Natural killer cell (primary cell): ENCODE results near the gene AZU1. TPM values are rescaled to one million over a fixed set of nuclear protein-coding genes. Genes with fewer than 3 reads are reported as not detected.
A peak's percentile ranks its signal among the peaks of the same experiment; 100 is the strongest.

ENCODE experiments used
- ATAC-seq, 3 donors: fragments of 150-1000 bp in 2 of 3; fragments of 200-7000 bp in 1 of 3; cut with Tn5 transposase; 1 replicate in 1 of 3; 2 replicates in 2 of 3; pipeline ENCODE4 v1.10.0; 2021; ENCODE audit warnings: mild to moderate bottlenecking in 2 of 3, moderate library complexity in 2 of 3
- DNase-seq, 2 donors: peaks; one replicate each; pipeline versions ENCODE4 v3.0.0 to v3.0.0-alpha.2; 2013 to 2021; ENCODE audit warnings: mixed read lengths in 1 of 2
- H3K27ac ChIP-seq: one replicate; pipeline ENCODE4 v1.5.1; 2013; ENCODE audit warnings: mild to moderate bottlenecking, low read length
- H3K27me3 ChIP-seq: one replicate; pipeline ENCODE4 v1.6.1; 2013; ENCODE audit warnings: low read length; ENCODE audit not compliant: control insufficient read depth, insufficient read depth
- H3K36me3 ChIP-seq: one replicate; pipeline ENCODE4 v1.6.1; 2013; ENCODE audit warnings: low read length; ENCODE audit not compliant: control insufficient read depth, insufficient read depth
- H3K4me1 ChIP-seq: one replicate; pipeline ENCODE4 v1.6.1; 2013; ENCODE audit warnings: low read length; ENCODE audit not compliant: control insufficient read depth, insufficient read depth
- H3K4me3 ChIP-seq: one replicate; pipeline ENCODE4 v1.5.1; 2013; ENCODE audit warnings: low read length
- H3K9me3 ChIP-seq: one replicate; pipeline ENCODE4 v1.6.1; 2013; ENCODE audit warnings: low read length; ENCODE audit not compliant: control insufficient read depth, insufficient read depth
- H3K27ac Mint-ChIP-seq, 2 donors: one replicate each; pipeline ENCODE4 v1.8.0; 2022; ENCODE audit warnings: mild to moderate bottlenecking in 2 of 2, mixed read lengths in 2 of 2, moderate library complexity in 1 of 2
- H3K27me3 Mint-ChIP-seq, 2 donors: one replicate each; pipeline ENCODE4 v1.8.0; 2022; ENCODE audit warnings: low read depth in 2 of 2, mixed read lengths in 2 of 2
- H3K36me3 Mint-ChIP-seq: one replicate; pipeline ENCODE4 v1.8.0; 2022; ENCODE audit warnings: mixed read lengths
- H3K4me1 Mint-ChIP-seq, 2 donors: one replicate each; pipeline ENCODE4 v1.8.0; 2022; ENCODE audit warnings: mixed read lengths in 2 of 2
- H3K4me3 Mint-ChIP-seq: one replicate; pipeline ENCODE4 v1.8.0; 2022; ENCODE audit warnings: mild to moderate bottlenecking, moderate library complexity, mixed read lengths
- H3K9me3 Mint-ChIP-seq, 2 donors: one replicate each; pipeline ENCODE4 v1.8.0; 2022; ENCODE audit warnings: mixed read lengths in 2 of 2
- CTCF ChIP-seq: fragments of 200-600 bp; IDR thresholded peaks from one replicate; pipeline ENCODE4 v1.8.0; 2022; ENCODE audit warnings: antibody characterized with exemption
- WGBS: methylation state at CpG from one replicate; pipeline ENCODE4 v1.1.7; 2013; ENCODE audit warnings: missing lambda C conversion rate; ENCODE audit not compliant: insufficient coverage; 5-methylcytosine and 5-hydroxymethylcytosine counted together
- intact Hi-C: fragments of 100-400 bp; cut with micrococcal nuclease; formaldehyde crosslinking; loops from one replicate; pipeline ENCODE4 v1.14.2; 2022
- total RNA-seq, 4 donors: library from RNA; stranded (reverse); fragments of 120-200 nt in 1 of 4; gene quantifications; one replicate each; pipeline versions ENCODE4 v1.2.3 to v1.2.4, GENCODE V29; 2013 to 2022

The AZU1 gene
- total RNA-seq, 3 donors from 2014 or later (not counting 1 experiment from before 2014, with no cell fraction given) = 0.87 to 2.5 (median 1.8) TPM

GRCh38 chr19:792306-792885 lies 35.2 kb upstream of the AZU1 start:
- Histone ChIP-seq H3K4me1 (peaks cover 12% of the 10 kb centered on the region), H3K9me3 (no peaks in the 10 kb centered on the region), H3K36me3 (no peaks in the 10 kb centered on the region), H3K27me3 (no peaks in the 10 kb centered on the region), H3K4me3 (no peak overlapping the region), H3K27ac (no peak overlapping the region)
- Mint-ChIP-seq H3K27me3 (no peaks in the 10 kb centered on the region), H3K27ac (no peak overlapping the region), H3K4me3 (no peak overlapping the region), H3K9me3 (no peaks in the 10 kb centered on the region), H3K4me1 (peaks cover 6 to 15% of the 10 kb centered on the region in 2 donors), H3K36me3 (no peaks in the 10 kb centered on the region)
- intact Hi-C loops = no loop called here
- 94% methylated on average over 15 of the region's 16 CpGs for WGBS
- TF ChIP-seq CTCF = no peak
- ATAC-seq (no peak), DNase-seq (no peak)

GRCh38 chr19:793806-794205 lies 33.8 kb upstream of the AZU1 start:
- ATAC-seq (no peak), DNase-seq (peak in 1 of 2 donors; percentile 11)
- WGBS = 97% methylated on average over 12 of the region's 12 CpGs
- H3K4me1 Mint-ChIP-seq = peaks cover 13 to 19% of the 10 kb centered on the region in 2 donors
- no peak overlapping the region for H3K27ac Mint-ChIP-seq
- no peaks in the 10 kb centered on the region for H3K36me3 Mint-ChIP-seq
- intact Hi-C loops = no loop called here
- Histone ChIP-seq H3K36me3 (no peaks in the 10 kb centered on the region), H3K9me3 (no peaks in the 10 kb centered on the region), H3K27ac (no peak overlapping the region), H3K4me3 (no peak overlapping the region), H3K4me1 (peaks cover 20% of the 10 kb centered on the region), H3K27me3 (no peaks in the 10 kb centered on the region)
- H3K9me3 Mint-ChIP-seq = no peaks in the 10 kb centered on the region
- no peak for TF ChIP-seq CTCF
- H3K4me3 Mint-ChIP-seq = peak overlapping the region; percentile 43
- no peaks in the 10 kb centered on the region for H3K27me3 Mint-ChIP-seq

GRCh38 chr19:795073-795611 lies 32.5 kb upstream of the AZU1 start:
- Histone ChIP-seq H3K9me3 (no peaks in the 10 kb centered on the region), H3K27ac (no peak overlapping the region), H3K4me1 (peaks cover 29% of the 10 kb centered on the region), H3K4me3 (no peak overlapping the region), H3K27me3 (no peaks in the 10 kb centered on the region), H3K36me3 (peaks cover 1% of the 10 kb centered on the region)
- peak in 1 of 2 donors; percentile 20 for DNase-seq
- no peaks in the 10 kb centered on the region for H3K27me3 Mint-ChIP-seq
- intact Hi-C loops = loop anchor here (5.0 kb wide), 1 partner anchor 133 kb away; the partner anchor contains the start of gene RNF126
- H3K27ac Mint-ChIP-seq = no peak overlapping the region
- peaks cover 26 to 27% of the 10 kb centered on the region in 2 donors for H3K4me1 Mint-ChIP-seq
- WGBS = 97% methylated on average over 28 of the region's 28 CpGs
- no peaks in the 10 kb centered on the region for H3K36me3 Mint-ChIP-seq
- no peak for TF ChIP-seq CTCF
- H3K4me3 Mint-ChIP-seq = no peak overlapping the region
- ATAC-seq = no peak
- no peaks in the 10 kb centered on the region for H3K9me3 Mint-ChIP-seq
